Spinal cord (tissue), 10 donors: ENCODE results near the gene PRKN. TPM values are rescaled to one million over a fixed set of nuclear protein-coding genes. Genes with fewer than 3 reads are reported as not detected.

Experiments
- DNase-seq, 6 donors: peaks; one replicate each; pipeline versions ENCODE4 v3.0.0 to v3.0.0-alpha.2; 2013 to 2015; ENCODE audit warnings: low spot score in 6 of 6, low read depth in 4 of 6
- H3K27ac ChIP-seq: one replicate; pipeline ENCODE4 v1.5.1; 2013; ENCODE audit warnings: low read depth, low read length, control low read depth
- H3K27me3 ChIP-seq: one replicate; pipeline ENCODE4 v1.6.1; 2013; ENCODE audit warnings: low read length; ENCODE audit not compliant: control insufficient read depth, insufficient read depth
- H3K36me3 ChIP-seq: one replicate; pipeline ENCODE4 v1.6.1; 2013; ENCODE audit warnings: low read length; ENCODE audit not compliant: control insufficient read depth, insufficient read depth
- H3K4me1 ChIP-seq: one replicate; pipeline ENCODE4 v1.6.1; 2013; ENCODE audit warnings: low read length; ENCODE audit not compliant: control insufficient read depth, insufficient read depth
- H3K4me3 ChIP-seq: one replicate; pipeline ENCODE4 v1.5.1; 2013; ENCODE audit warnings: low read depth, low read length, control low read depth
- H3K9me3 ChIP-seq: one replicate; pipeline ENCODE4 v1.6.1; 2013; ENCODE audit warnings: low read length; ENCODE audit not compliant: control insufficient read depth, insufficient read depth
- WGBS: methylation state at CpG from one replicate; pipeline ENCODE4 v1.1.5; 2013; ENCODE audit warnings: missing lambda C conversion rate; ENCODE audit not compliant: insufficient coverage; 5-methylcytosine and 5-hydroxymethylcytosine counted together
- polyA plus RNA-seq, 2 donors: library from polyadenylated mRNA; unstranded; fragments of 120-200 nt; gene quantifications; one replicate each; pipeline ENCODE4 v1.2.1, GENCODE V29; 2013; ENCODE audit not compliant: insufficient read length in 2 of 2
- total RNA-seq, 2 donors: library from RNA; depleted of rRNA in 1 of 2; stranded (reverse); fragments of 120-200 nt in 1 of 2; fragments of >200 nt in 1 of 2; gene quantifications; one replicate each; pipeline versions ENCODE4 v1.2.3 to v1.2.4, GENCODE V29; 2013 to 2014
- donor health status: healthy.

Gene PRKN
- total and polyA plus RNA-seq, 4 donors = 7.4 to 9.5 (median 8.4) TPM

GRCh38 chr6:161745594-161746141 is 981.9 kb downstream of the PRKN start:
- peak in 1 of 6 donors; percentile 69 for DNase-seq
- H3K4me1 ChIP-seq = peaks cover 13% of the 10 kb centered on the region
- no peak overlapping the region for H3K4me3 ChIP-seq
- no peaks in the 10 kb centered on the region for H3K27me3 ChIP-seq
- WGBS = 26% methylated on average over 5 of the region's 5 CpGs
- no peak overlapping the region for H3K27ac ChIP-seq
- H3K36me3 ChIP-seq = no peaks in the 10 kb centered on the region
- no peaks in the 10 kb centered on the region for H3K9me3 ChIP-seq

- no peak overlapping the region for H3K27ac ChIP-seq
- no peaks in the 10 kb centered on the region for H3K27me3 ChIP-seq
- WGBS = 71% methylated on average over 1 of the region's 2 CpGs
- no peak overlapping the region for H3K4me3 ChIP-seq
- no peak for DNase-seq
- H3K36me3 ChIP-seq = no peaks in the 10 kb centered on the region
- peaks cover 13% of the 10 kb centered on the region for H3K4me1 ChIP-seq
- H3K9me3 ChIP-seq = no peaks in the 10 kb centered on the region
Measured at GRCh38 chr6:161745128-161745527, 982.4 kb downstream of the PRKN start.

- no peaks in the 10 kb centered on the region for H3K9me3 ChIP-seq
- peak in 2 of 6 donors; percentile 37 to 45 for DNase-seq
- no peak overlapping the region for H3K27ac ChIP-seq
- H3K4me1 ChIP-seq = peaks cover 13% of the 10 kb centered on the region
- H3K36me3 ChIP-seq = no peaks in the 10 kb centered on the region
- WGBS = 69% methylated on average over 5 of the region's 14 CpGs
- H3K4me3 ChIP-seq = no peak overlapping the region
- H3K27me3 ChIP-seq = no peaks in the 10 kb centered on the region
Measured at GRCh38 chr6:161744211-161745067, 983.1 kb downstream of the PRKN start.

- WGBS = 68% methylated on average over 5 of the region's 15 CpGs
Measured at GRCh38 chr6:161743509-161744178, 983.9 kb downstream of the PRKN start.

GRCh38 chr6:161740486-161740885 is 987.1 kb downstream of the PRKN start:
- Histone ChIP-seq H3K36me3 (no peaks in the 10 kb centered on the region), H3K27ac (no peak overlapping the region), H3K4me3 (no peak overlapping the region), H3K27me3 (no peaks in the 10 kb centered on the region), H3K9me3 (no peaks in the 10 kb centered on the region), H3K4me1 (peaks cover 8% of the 10 kb centered on the region)
- DNase-seq = no peak
- WGBS = 98% methylated on average over 6 of the region's 7 CpGs

More at GRCh38 chr6:161743509-161744178, 983.9 kb downstream of the PRKN start:
- H3K36me3 ChIP-seq = no peaks in the 10 kb centered on the region
- H3K4me1 ChIP-seq = peaks cover 10% of the 10 kb centered on the region
- no peak overlapping the region for H3K27ac ChIP-seq
- H3K27me3 ChIP-seq = no peaks in the 10 kb centered on the region
- H3K9me3 ChIP-seq = no peaks in the 10 kb centered on the region
- no peak for DNase-seq
- H3K4me3 ChIP-seq = no peak overlapping the region

- WGBS = 82% methylated on average over 6 of the region's 6 CpGs
- H3K27me3 ChIP-seq = no peaks in the 10 kb centered on the region
Measured at GRCh38 chr6:161736781-161737292, 990.7 kb downstream of the PRKN start.

GRCh38 chr6:161736326-161736725 is 991.2 kb downstream of the PRKN start:
- no peaks in the 10 kb centered on the region for H3K27me3 ChIP-seq
- no peaks in the 10 kb centered on the region for H3K4me1 ChIP-seq
- H3K9me3 ChIP-seq = no peaks in the 10 kb centered on the region
- no peaks in the 10 kb centered on the region for H3K36me3 ChIP-seq
- no peak for DNase-seq
- no peak overlapping the region for H3K4me3 ChIP-seq
- no CpG with 5 or more reads among the region's 2 CpGs for WGBS
- H3K27ac ChIP-seq = no peak overlapping the region

More at GRCh38 chr6:161736781-161737292, 990.7 kb downstream of the PRKN start:
- no peaks in the 10 kb centered on the region for H3K36me3 ChIP-seq
- no peak for DNase-seq
- H3K4me3 ChIP-seq = no peak overlapping the region
- no peaks in the 10 kb centered on the region for H3K9me3 ChIP-seq
- no peaks in the 10 kb centered on the region for H3K4me1 ChIP-seq
- H3K27ac ChIP-seq = no peak overlapping the region

- Histone ChIP-seq H3K9me3 (no peaks in the 10 kb centered on the region), H3K4me1 (no peaks in the 10 kb centered on the region), H3K4me3 (no peak overlapping the region), H3K27me3 (no peaks in the 10 kb centered on the region), H3K36me3 (no peaks in the 10 kb centered on the region), H3K27ac (no peak overlapping the region)
- no peak for DNase-seq
- WGBS = 60% methylated on average over 1 of the region's 3 CpGs
Measured at GRCh38 chr6:161732594-161732993, 995.0 kb downstream of the PRKN start.

- Histone ChIP-seq H3K4me1 (no peaks in the 10 kb centered on the region), H3K27me3 (no peaks in the 10 kb centered on the region), H3K9me3 (no peaks in the 10 kb centered on the region), H3K4me3 (no peak overlapping the region), H3K36me3 (no peaks in the 10 kb centered on the region), H3K27ac (no peak overlapping the region)
- 43% methylated on average over 2 of the region's 6 CpGs for WGBS
- DNase-seq = no peak
Measured at GRCh38 chr6:161727083-161727833, 1000.3 kb downstream of the PRKN start.
